Putamen (tissue), 1 donor: ENCODE measurements around the gene DYSF.

Experiments
- DNase-seq: peaks from one replicate; pipeline ENCODE4 v3.0.0-alpha.2; 2016; ENCODE audit warnings: low spot score

Gene DYSF

DNA sequence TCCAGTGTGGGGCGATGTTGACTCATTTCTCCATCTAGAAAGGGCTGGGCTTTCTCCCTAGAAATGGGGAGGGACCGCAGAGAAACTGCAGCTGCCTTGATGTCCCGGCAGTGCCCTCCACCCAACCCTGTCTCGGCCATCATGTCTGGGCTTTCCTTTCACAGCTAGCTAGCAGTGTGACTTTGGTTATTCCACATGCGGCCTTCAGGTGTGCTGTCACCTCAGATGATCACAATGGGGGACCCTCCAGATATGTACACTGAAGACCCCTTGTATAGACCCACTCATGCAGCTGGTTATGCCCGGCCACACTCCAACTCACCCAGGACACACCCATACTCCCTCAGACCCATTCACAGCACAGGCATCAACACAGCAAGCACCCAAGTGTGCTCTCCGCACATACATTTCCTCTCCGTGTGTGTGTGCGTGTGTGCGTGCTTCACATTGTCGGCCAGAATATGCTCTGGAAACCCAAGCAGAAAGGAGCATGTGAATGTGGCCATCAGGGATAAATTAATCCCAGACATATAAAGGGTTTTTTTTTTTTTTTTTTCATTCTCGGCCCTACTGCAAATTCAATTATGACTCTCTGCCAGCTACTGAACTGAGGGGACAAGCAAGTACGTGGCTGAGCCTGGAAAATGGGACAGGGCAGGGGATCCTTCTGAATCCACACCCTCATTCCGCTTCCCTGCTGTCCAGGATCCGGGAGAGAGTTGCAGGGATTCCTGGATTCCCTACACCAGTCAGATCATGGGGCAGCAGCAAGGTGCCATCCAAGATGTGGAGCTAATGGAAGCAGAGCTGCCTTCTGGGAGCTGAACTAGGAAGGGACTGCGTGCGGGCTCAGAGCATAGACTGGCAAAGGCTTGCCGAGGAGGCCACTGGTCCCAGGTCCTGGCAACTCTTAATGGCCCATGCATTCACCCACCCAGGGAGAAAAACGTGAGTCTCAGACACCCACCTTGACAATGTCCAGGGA lies 240.2 kb downstream of the DYSF start:
- no peak for DNase-seq

DNA sequence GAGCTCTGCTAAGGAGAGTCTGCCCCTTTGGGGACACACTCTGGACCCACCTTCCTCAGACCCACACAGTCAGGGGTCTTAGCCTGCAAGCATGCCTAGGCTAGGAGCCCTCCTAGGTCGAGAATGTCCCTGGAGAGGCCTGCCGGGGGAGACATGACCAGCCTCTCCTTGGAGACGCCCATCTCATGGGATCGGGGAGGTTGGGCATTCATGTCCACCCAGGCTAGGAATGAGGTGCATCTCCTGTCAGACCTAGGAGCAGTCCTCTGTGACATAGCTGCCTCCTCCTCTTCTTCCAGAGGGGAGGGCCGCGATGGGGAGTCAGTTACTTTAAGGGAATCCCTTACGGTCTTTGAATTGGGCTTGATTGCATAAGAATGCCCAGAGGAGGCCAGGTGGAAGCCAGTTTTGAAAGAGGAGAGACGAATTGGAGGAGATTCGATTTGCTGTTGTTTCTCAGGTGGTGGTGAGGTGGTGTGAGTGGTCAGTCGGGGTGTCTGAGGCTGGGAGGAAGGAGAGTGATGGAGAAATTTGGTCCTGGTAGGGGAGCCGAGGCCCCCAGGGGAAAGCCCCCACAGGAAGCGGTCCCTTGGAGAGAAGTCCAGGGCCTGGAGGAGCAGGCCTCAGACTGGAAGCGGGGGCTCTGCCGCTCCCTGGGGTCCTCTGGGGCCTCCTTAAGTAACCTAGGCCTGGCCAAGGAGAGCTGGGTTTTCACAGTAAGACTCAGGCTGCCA lies 241.3 kb downstream of the DYSF start:
- no peak for DNase-seq

DNA sequence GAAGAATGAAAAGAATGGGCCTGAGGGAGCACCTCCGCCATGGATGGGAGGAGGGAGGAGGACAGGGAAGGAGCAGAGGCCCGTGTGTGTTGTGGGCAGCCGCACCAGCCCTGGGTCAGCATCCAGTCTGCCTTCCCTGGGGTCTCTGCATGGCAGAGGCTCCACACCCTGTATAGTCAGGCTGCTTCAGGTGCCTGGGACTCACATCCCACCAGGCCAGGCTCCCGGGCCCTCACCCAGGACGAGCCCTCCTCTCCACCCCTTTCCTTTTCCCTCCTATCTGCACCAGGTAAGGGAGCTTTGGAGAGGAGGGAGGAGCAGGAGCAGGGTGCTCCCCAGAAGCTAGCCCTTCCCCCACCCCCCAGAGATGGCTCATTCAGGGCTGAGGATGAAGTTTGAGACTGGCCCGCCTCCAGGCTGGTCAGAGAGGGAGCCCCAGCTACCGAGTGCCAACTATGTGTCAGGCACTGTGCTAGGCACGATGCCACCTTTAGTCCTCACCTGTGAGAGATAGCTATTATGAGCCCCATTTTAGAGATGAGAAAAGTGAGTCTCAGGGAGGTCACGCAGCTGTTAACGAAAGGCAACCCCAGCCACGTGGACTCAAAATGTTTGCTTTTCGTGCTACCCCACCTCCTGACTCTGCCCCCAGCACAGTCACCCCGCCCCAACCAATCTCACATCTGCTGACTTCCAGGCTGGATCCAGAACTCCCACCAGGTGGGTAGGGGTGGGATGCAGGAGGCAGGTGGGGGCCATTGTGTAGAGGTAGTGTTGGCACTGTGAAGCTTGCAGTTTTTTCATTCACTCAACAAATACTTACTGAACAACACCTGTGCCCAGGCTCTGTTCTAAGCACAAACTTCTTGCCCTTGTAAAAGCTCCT lies 242.1 kb downstream of the DYSF start:
- no peak for DNase-seq

DNA sequence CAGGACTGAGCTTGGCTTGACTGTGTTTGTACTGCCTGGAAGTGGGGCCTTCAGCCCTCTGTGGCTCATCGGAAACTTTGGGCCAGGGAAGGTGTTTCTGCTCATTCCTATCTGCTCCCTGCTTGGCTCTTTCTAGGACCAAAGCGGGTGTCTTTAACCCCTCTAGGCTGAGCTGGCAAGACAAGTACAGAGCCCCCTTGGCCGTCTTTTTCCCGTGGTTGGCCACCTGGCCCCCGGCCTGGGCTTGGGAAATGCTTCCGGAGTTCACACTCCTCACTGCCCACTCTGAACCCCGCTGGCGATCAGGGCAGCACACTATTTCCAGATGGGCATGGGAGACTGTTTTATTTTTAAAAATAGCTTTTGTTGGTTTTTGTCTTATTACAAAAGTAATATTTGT lies 243.0 kb downstream of the DYSF start:
- DNase-seq = no peak

DNA sequence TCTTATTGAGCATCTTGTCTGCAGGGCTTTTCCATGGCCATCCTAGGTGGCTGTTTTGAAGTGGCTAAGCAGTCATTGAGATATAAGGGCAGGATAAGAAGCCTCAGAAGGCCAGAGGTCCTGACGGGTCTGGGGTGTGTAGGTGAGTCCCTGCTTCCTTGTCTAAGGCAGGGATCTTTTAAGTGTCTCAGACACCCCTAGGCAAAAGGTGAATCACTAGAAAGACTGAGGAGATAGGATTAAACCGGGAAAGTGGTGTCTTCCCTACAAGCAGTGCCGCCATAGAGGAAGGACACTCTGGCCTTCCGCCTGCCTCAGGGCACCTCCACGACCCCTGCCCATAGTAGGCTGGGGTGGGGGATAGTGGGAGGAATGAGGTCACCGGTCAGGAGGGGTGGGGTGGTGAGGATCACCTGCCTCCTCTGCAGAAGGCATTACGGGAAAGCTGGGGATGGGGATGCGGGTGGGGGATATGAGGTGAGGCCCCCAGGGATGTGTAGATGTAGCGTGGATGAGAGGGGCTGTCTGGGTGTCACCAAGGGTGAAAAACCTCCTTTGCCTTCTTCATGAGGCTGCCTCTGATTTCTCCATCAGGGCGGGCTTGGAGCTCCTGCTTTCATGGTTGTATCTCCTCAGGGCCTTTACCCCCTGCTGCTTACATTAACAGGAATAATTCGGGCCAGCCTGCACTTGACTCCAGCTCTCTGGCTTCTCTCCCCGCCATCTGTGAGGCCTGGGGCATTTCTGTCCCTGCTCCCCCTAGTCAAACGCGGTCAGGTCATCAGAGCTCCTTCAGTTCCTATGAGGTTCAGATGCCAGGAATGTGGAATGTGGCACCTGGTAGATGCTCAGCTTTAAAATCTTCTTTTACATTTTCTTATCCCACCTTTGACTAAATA lies 244.0 kb downstream of the DYSF start:
- no peak for DNase-seq

DNA sequence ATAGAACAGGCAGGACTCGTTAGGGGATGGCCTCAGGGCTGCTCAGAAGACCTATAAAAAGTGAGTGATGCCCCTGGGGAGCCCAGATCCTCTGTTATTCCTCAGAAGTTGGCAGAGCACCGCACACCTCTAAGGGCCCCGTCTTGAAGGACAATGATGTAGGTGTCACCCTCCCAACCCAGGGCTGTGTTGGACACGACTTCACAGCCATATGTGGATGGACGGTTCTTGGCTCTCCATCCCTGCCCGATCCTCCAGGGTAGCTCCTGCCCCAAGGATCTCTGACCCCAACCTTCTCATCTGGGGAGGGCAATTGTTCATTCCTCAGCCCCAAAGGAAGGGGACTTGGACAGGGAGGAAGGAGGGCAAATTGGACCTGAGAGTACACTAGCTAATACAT lies 246.1 kb downstream of the DYSF start:
- DNase-seq = no peak

DNA sequence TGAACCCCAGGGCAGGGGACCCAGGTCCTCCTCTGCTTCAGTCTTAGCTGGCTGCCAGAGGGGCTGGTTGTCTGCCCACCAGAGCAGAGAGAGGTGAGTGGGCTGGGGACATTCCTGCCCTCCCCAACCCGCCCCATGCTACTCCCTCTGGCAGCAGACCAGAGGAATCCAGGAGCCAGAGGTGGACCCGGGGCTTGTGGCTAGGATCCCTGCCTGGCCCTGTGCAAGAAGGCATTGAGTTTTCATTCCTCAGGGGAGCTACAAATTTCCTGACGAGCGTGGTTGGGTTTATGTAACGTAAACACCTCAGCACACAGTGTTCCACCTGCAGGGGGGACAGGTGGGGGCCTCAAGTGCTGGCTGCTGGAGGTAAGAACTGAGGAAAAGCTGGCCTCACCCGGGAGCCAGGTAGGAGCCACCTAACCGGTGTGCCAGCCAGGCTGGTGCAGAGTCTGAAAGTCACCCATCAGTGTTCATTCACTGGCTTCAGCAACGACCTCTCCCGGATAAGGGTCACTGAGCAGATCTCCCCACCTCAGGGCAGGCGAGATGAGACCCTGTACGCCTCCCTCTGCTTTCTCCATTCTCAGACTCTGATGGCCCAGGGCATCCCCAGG lies 246.8 kb downstream of the DYSF start:
- no peak for DNase-seq

DNA sequence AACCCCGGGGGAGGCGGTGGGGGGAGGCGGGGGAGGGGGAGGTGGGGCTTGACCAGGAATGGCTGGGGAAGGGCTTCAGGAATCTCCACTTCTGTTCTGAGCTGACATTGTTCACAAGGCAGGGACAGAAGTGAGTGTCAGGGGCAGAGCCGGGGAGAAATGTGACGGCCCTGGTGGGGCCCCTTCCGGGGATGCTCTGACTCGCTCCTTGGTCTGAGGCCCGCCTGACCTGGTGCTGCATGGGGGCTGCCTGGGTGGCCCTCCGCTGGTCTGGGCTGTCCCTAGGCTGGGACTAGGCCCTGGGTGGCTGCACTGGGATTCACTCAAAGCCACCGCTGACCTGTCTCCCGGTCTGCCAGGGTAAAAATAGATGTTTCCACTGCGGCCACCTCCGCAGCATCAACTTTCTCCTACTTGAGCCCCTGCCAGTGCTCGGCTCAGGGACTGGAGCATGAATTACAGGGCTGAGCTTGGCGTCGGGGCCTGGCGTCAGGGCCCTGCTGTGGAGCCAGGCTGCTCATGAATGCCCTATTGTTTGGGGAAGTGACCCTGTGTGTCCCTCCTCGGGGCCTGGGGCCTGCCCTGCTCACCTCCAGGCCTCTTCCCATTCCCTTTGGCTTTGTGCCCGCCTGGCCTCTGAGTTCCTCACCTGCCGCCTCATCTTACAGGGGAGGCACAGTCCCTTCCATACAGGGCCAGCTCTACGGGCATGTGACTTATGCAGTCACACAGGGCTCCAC lies 247.5 kb downstream of the DYSF start:
- peak; percentile 82 for DNase-seq

DNA sequence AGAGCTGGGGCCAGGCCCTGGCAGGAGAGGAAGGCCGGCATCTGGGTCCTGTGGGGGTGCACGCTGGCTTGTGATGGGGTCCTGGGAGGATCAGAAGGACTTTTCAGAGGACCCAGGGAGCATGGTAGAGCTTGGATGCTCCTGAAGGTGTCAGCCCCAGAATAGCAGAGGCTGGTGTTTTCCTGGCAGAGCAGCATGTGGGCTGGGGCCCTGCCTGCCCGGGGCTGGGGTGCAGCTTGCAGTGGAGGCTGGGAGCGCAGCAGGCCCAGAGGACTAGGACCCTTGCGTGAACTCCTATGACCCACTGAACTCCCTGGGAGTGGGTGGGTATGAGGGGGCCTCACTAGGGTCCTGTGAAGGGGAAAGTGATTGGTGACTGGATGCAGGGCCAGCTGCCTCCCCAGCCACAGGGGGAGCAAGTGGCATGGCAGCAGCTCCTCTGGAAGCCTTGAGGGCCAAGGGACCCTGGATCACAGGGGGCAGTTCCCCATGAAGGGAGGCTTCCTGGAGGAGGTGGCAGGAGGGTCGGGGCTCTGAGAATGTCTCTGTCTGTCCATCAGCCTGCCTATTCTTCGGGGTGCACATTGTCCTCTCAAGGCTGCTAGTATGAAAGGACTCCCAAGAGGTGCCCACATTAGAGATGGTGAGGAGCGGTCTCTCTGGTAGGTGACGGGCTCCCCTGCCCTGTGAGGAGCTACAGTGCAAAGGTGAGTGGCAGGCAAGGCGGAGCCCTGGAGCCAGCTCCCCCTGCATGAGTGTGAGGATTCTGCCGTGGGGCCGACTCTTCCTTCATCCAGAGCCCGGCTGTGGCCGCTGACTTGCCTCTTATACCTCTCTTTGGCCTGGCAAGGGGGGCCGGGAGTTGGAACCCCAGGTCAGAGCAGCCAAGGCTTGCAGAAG lies 249.0 kb downstream of the DYSF start:
- DNase-seq = no peak

DNA sequence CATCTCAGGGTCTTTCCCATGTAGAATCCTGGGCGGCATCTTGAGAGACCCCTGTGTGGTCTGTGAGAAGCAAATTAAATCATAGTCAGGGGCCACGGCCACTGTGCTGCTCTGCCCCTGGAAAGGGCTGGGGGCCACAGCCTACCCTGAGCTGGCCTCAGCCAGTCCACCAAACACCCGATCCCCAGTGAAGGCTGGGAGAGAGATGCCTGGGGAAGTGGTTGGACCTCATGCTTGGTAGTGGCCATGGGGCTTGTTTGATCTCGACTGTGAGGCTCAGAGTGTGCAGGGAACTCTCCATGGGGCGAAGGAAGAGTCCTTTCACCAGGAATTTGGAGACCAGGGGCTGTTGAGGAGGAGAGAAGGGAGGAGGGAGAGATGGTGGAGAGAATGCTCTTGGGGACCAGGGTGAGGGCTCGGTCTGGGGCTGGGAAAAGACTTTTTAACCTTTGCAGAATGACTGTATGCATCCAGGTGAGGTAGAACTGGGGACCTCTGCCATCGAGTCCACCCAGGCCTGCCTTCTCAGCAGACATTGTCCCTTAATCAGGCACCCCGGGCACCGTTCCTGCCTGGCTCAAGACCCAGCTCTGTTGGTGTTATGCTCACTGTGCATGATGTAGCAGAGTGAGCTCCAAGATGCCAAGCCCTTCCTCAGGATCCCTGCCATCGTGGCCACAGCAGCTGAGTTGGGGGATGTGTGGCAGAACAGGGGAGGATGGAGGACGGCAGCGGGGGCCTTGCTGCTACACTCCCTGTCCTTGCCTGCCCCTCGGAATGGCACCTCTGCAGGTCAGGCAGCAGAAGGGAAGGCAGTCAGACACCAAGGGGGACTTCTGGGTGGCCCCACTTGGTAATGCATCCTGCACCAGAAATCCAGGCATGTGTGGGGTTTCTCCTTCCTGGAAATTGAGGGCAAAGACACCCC lies 249.9 kb downstream of the DYSF start:
- no peak for DNase-seq

DNA sequence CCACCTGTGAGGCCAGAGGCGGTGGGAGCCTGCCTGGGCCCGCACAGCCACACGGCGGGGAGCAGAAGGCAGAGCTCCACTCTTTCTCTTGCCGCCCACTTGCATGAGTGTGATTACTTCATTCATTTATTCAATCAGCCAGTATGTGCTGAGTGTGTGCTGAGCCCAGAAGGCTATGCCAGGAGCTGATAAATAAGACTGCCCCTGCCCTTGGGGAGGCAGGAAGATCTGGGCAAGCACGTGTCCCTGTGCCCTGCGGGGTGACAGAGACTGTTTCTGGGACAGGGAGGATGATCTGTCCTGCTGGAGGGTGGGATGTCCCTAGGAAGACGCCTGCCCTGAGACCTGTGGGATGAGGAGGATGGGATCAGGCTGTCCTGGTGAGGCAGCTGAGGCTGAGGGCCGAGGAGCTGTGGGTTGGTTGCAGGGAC lies 250.8 kb downstream of the DYSF start:
- no peak for DNase-seq

DNA sequence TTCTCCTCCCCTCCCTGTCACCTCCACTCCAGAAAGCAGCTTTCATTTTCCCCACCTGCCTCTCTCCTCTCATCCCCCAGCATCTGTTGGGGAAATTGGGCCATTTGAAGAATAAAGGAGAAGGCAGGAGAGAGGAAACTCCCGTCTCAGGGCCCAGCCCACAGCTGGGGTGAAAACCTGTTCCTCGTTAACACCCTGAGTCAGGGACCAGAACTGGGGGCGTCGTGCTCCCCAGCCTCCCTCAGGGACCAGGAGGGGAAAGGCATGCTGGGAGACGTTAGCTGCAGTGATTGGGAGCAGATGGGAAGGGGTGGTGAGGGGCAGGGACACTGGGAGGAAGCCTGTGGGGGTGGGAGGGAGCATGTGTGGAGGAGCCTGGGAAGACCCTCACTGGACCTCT lies 251.3 kb downstream of the DYSF start:
- DNase-seq = no peak

DNA sequence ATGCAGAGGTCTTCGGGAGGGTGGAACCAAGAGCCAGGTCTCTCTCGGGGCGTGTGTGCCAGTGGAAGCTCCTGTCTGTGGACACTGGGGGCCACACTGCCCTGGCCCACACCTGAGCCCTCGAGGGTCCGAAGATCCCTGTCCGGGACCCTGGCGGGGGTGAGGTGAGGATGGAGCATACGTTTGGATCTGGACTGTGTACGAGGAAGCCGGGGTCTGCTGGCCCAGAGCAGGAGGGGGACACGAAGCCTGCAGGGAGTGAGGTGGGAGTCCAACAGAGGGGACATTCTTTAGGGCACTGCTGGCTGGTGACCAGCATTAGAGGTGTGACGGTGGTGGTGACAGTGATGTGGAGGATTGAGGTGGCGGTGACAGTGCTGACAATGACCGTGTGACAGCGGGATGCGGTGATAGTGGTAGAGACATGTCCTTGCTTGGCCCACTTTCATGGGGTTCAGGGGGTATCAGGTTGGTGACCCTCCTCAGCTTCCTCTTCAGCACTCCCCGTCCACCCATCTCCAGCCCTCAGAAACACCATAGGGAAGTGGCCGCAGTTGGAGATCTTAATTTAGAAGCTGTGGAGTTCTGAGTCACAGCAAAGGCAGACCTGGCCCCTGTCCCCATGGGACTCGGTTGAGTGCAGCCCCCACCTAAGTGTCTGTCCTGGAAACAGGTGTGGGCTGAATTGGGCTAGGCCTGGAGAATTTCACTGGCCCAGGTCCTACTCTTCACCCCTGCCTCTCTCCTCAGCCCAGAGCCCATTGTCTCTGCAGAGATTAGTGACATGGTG lies 252.0 kb downstream of the DYSF start:
- DNase-seq = no peak

DNA sequence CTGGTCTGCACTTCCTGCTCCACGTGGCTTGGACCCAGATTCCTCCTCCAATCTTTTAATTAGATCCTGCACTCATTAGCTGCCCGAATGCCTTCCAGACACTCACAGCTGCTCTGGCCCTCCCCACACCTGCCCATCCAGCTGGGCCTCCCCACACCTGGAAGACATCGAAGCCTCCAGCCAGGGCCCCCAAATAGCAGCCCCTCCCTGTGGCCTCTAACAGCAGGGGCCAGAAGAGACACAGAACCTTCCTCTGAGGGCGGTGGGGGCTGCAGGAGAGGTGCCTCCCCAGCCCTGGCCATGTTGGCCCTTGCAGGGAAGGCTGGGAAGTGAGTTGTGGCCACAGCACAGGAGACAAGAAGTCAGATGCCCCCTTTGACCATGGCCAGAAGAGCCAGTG lies 252.8 kb downstream of the DYSF start:
- no peak for DNase-seq

DNA sequence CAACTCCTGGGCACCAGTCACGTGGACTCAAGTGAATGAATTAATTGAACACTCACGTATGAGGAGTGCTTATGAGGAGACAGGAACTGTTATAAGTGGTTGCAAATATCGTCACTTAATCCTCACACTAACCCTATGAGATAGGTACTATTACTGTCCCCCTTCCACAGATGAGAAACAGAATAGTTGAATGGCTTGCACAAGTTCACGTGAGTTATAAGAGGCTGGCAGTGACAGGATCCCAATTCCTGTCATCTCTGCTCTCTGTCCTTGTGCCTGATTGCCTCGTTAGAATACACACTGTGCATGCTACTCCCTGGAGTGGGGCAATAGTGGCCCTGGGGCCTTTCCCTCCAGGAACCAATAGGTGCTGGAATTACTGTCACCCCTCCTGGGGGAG lies 253.5 kb downstream of the DYSF start:
- DNase-seq = no peak

DNA sequence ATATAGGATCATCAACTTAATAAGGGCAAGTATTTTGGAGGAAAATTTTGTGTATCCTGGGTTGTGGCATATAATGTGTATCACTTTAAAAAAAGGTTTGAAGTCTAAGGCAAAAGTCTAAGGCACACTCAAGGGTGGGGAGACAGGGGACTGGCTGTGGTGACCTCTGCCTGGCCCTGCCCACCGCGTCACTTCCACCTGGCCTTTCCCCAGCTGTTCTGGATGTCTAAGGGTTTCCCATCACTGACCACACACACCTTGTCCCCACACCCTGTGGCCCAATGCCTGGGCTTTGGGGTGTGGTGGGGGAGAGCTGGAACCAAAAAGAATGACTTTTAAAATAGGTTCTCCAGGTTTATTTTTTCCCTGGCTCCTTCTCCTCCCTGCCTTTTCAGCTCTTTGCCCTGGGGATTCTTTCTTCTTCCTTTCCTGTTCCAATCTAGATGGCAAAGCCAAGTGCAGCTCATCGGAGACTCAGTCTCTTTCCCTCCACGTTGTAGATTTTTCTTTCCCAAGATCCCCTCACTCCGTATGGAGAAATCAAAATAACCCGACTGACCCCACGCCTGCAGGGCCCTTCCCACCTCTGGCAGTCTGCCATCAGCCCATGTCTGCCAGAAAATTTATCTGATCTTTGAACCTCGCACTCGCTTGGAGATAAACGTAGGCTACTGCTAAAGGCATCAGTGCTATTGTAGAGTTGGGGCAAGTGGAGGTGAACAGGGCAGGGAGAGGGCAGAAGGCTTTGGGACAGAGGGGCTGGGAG lies 257.2 kb downstream of the DYSF start:
- no peak for DNase-seq
